Lower leg skin (tissue), 4 donors: ENCODE measurements around the gene ECHS1. TPM values are rescaled to one million over a fixed set of nuclear protein-coding genes. Genes with fewer than 3 reads are reported as not detected.

ENCODE experiments used
- DNase-seq, 2 donors: peaks; one replicate each; pipeline ENCODE4 v3.0.0-alpha.2; 2019; ENCODE audit warnings: low spot score in 2 of 2
- H3K4me3 ChIP-seq: fragments of 200-600 bp; sonication (generic); 2 replicates; pipeline ENCODE4 v1.5.1; 2017; ENCODE audit warnings: mild to moderate bottlenecking, low read depth; ENCODE audit not compliant: poor library complexity, severe bottlenecking
- POLR2A ChIP-seq, 2 donors: fragments of 450-650 bp; IDR thresholded peaks; one replicate each; pipeline ENCODE4 v1.6.1; 2016 to 2017; ENCODE audit warnings: antibody characterized with exemption in 2 of 2, mild to moderate bottlenecking in 1 of 2, moderate library complexity in 1 of 2
- WGBS, 2 donors: methylation state at CpG; one replicate each; pipeline ENCODE4 v1.1.5; 2018; 5-methylcytosine and 5-hydroxymethylcytosine counted together
- intact Hi-C: fragments of 100-400 bp; cut with DNase I; formaldehyde crosslinking; loops from one replicate; pipeline ENCODE4 v1.15.0; 2023; ENCODE audit warnings: low total_unique reads
- total RNA-seq, 4 donors: library from RNA; depleted of rRNA; stranded (reverse); fragments of >200 nt; gene quantifications; one replicate each; pipeline ENCODE4 v1.1.0, GENCODE V29; 2016
- TF ChIP-seq, protein P1 (sequence below), 3 donors: fragments of 450-650 bp; IDR thresholded peaks; one replicate each; pipeline ENCODE4 v1.5.1; 2016; ENCODE audit warnings: antibody characterized with exemption in 3 of 3, mild to moderate bottlenecking in 3 of 3, moderate library complexity in 2 of 3

ECHS1 gene
- total RNA-seq, 4 donors from 2014 or later: 40.0 to 85.7 (median 61.8) TPM

GRCh38 chr10:133350283-133350949 lies 22.7 kb downstream of the ECHS1 start:
- 74 to 78% methylated on average over 9 to 11 of the region's 12 CpGs for WGBS, 2 donors
- TF ChIP-seq POLR2A (IDR thresholded peaks at IDR 0.05): no peak
- TF ChIP-seq, protein P1, sequence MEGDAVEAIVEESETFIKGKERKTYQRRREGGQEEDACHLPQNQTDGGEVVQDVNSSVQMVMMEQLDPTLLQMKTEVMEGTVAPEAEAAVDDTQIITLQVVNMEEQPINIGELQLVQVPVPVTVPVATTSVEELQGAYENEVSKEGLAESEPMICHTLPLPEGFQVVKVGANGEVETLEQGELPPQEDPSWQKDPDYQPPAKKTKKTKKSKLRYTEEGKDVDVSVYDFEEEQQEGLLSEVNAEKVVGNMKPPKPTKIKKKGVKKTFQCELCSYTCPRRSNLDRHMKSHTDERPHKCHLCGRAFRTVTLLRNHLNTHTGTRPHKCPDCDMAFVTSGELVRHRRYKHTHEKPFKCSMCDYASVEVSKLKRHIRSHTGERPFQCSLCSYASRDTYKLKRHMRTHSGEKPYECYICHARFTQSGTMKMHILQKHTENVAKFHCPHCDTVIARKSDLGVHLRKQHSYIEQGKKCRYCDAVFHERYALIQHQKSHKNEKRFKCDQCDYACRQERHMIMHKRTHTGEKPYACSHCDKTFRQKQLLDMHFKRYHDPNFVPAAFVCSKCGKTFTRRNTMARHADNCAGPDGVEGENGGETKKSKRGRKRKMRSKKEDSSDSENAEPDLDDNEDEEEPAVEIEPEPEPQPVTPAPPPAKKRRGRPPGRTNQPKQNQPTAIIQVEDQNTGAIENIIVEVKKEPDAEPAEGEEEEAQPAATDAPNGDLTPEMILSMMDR (IDR thresholded peaks at IDR 0.05): no peak
- no peak for DNase-seq
- intact Hi-C loops: no loop called here
- no peak overlapping the region for H3K4me3 ChIP-seq

DNA sequence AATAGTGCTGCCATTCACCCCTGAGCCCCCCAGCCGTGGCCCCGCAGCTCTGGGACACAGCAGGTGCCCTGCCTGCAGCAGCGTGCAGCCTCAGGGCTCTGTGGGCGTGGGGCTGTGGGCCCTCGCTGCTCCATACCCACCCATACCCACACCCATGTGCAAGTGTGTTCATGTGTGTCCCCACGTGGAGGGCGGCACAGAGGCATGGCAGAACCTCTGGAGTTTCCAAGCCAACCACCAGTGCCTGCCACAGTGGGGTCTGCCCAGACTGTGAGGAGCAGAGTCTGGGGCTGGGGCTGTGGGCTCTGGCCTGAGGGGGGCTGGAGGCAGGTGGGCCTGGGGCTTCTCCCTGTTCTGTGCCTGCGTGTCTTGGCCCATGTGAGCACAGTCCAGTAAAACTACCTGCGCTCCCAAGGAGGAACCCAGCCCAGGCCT lies 23.6 kb downstream of the ECHS1 start:
- DNase-seq: no peak
- TF ChIP-seq, protein P1 (IDR thresholded peaks at IDR 0.05): no peak
- no peak for TF ChIP-seq POLR2A (IDR thresholded peaks at IDR 0.05)
- 24 to 44% methylated on average over 6 to 9 of the region's 9 CpGs for WGBS, 2 donors
- H3K4me3 ChIP-seq: no peak overlapping the region
- intact Hi-C loops: no loop called here

DNA sequence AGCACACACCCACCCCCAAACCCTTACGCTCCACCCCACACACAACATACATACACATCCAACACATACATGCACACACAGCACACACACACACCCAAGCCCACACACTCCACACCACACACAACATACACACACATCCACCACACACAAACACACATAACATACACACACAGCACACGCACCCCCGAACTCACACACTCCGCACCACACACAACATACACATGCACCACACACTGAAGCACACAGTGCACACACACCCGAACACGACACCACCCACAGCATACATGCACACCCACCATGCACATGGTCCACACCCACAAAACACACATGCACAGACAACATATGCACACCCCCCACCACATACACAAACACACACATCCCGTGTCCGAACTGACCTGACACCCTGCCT lies 24.0 kb downstream of the ECHS1 start:
- TF ChIP-seq, protein P1 (IDR thresholded peaks at IDR 0.05): peak in 1 of 3 donors; percentile 54
- TF ChIP-seq POLR2A (IDR thresholded peaks at IDR 0.05): no peak
- WGBS, 2 donors: 60 to 72% methylated on average over 8 of the region's 8 CpGs
- DNase-seq: no peak
- intact Hi-C loops: no loop called here
- H3K4me3 ChIP-seq: no peak overlapping the region

GRCh38 chr10:133347710-133348517 lies 25.2 kb downstream of the ECHS1 start:
- DNase-seq: no peak

GRCh38 chr10:133346413-133346812 lies 26.7 kb downstream of the ECHS1 start:
- no peak for DNase-seq
- 46% methylated on average over 11 of the region's 11 CpGs for WGBS, 2 donors
- no peak overlapping the region for H3K4me3 ChIP-seq
- TF ChIP-seq, protein P1 (IDR thresholded peaks at IDR 0.05): no peak
- TF ChIP-seq POLR2A (IDR thresholded peaks at IDR 0.05): no peak
- intact Hi-C loops: no loop called here

More at GRCh38 chr10:133347710-133348517, 25.2 kb downstream of the ECHS1 start:
- TF ChIP-seq, protein P1 (IDR thresholded peaks at IDR 0.05): no peak
- no peak for TF ChIP-seq POLR2A (IDR thresholded peaks at IDR 0.05)
- 36 to 47% methylated on average over 11 to 15 of the region's 16 CpGs for WGBS, 2 donors
- intact Hi-C loops: no loop called here
- no peak overlapping the region for H3K4me3 ChIP-seq
